AG04450 (cell line): ENCODE measurements around the gene POP7. TPM values are rescaled to one million over a fixed set of nuclear protein-coding genes. Genes with fewer than 3 reads are reported as not detected.

Experiments used
- CTCF ChIA-PET: fragments of 300-600, 350-600 bp; formaldehyde crosslinking; extraction: SDS; loops from one replicate; lab custom pipeline; 2022; ENCODE audit warnings: antibody characterized with exemption, inconsistent platforms; lab: Charles Lee
- POLR2A ChIA-PET: fragments of 350-600 bp; formaldehyde crosslinking; extraction: SDS; loops from one replicate; lab custom pipeline; 2021; ENCODE audit warnings: antibody characterized with exemption, inconsistent platforms; lab: Yijun Ruan, JAX
- DNase-seq: peaks from one replicate; pipeline ENCODE4 v3.0.0-alpha.2; 2011; ENCODE audit warnings: low read depth, low spot score
- H3K27ac ChIP-seq: one replicate; pipeline ENCODE4 v1.5.1; 2012; ENCODE audit warnings: low read depth, low read length, control low read depth
- H3K27me3 ChIP-seq: one replicate; pipeline ENCODE4 v1.6.0; 2012; ENCODE audit warnings: low read length; ENCODE audit not compliant: control insufficient read depth, insufficient read depth
- H3K4me3 ChIP-seq: 2 replicates; pipeline ENCODE4 v1.5.1; 2011; ENCODE audit warnings: mild to moderate bottlenecking, low read depth, low read length, control low read depth
- H3K9me3 ChIP-seq: 2 replicates; pipeline ENCODE4 v1.5.1; 2012; ENCODE audit warnings: low read length; ENCODE audit not compliant: control insufficient read depth, insufficient read depth
- polyA plus RNA-seq: library from polyadenylated mRNA; depleted of rRNA; stranded (reverse); fragments of >200 nt; gene quantifications from 2 replicates; pipeline ENCODE4 v1.2.3, GENCODE V29; 2011
- TF ChIP-seq, protein P1 (sequence below): IDR thresholded peaks from 2 replicates; pipeline ENCODE4 v1.5.1; 2011; ENCODE audit warnings: low read depth, low read length, control low read depth, inconsistent platforms

Gene POP7
- polyA plus RNA-seq, 1 experiment = 17.7 TPM

GRCh38 chr7:100677308-100678267 lies 28.3 kb upstream of the POP7 start:
- TF ChIP-seq, protein P1, sequence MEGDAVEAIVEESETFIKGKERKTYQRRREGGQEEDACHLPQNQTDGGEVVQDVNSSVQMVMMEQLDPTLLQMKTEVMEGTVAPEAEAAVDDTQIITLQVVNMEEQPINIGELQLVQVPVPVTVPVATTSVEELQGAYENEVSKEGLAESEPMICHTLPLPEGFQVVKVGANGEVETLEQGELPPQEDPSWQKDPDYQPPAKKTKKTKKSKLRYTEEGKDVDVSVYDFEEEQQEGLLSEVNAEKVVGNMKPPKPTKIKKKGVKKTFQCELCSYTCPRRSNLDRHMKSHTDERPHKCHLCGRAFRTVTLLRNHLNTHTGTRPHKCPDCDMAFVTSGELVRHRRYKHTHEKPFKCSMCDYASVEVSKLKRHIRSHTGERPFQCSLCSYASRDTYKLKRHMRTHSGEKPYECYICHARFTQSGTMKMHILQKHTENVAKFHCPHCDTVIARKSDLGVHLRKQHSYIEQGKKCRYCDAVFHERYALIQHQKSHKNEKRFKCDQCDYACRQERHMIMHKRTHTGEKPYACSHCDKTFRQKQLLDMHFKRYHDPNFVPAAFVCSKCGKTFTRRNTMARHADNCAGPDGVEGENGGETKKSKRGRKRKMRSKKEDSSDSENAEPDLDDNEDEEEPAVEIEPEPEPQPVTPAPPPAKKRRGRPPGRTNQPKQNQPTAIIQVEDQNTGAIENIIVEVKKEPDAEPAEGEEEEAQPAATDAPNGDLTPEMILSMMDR = no peak
- ChIA-PET POLR2A (interaction anchor here (0.7 to 1.0 kb wide), 2 partner anchors 12 to 91 kb away, joined by 3 to 4 read pairs; partner anchors contain the start of gene FBXO24), CTCF (interaction anchor here (0.7 to 3.7 kb wide), 4 partner anchors 12 to 117 kb away, joined by 3 to 34 read pairs (median 3); partner anchors contain the start of genes FBXO24 and LRCH4)
- Histone ChIP-seq H3K27me3 (no peaks in the 10 kb centered on the region), H3K27ac (no peak overlapping the region), H3K9me3 (no peaks in the 10 kb centered on the region; the same call in 1 of the 2 replicates), H3K4me3 (no peak overlapping the region)
- no peak for DNase-seq

- Histone ChIP-seq H3K27me3 (no peaks in the 10 kb centered on the region), H3K4me3 (no peak overlapping the region), H3K27ac (no peak overlapping the region), H3K9me3 (no peaks in the 10 kb centered on the region; the same call in 1 of the 2 replicates)
- no peak for DNase-seq
- CTCF ChIA-PET = interaction anchor here (3.7 kb wide), 1 partner anchor 13 kb away, joined by 34 read pairs; no protein-coding TSS in a partner anchor
- TF ChIP-seq, protein P1 = no peak
- POLR2A ChIA-PET = interaction anchor here (0.7 kb wide), 1 partner anchor 92 kb away, joined by 3 read pairs; the partner anchor contains the start of gene FBXO24
Measured at GRCh38 chr7:100678291-100678984, 27.5 kb upstream of the POP7 start.

DNA sequence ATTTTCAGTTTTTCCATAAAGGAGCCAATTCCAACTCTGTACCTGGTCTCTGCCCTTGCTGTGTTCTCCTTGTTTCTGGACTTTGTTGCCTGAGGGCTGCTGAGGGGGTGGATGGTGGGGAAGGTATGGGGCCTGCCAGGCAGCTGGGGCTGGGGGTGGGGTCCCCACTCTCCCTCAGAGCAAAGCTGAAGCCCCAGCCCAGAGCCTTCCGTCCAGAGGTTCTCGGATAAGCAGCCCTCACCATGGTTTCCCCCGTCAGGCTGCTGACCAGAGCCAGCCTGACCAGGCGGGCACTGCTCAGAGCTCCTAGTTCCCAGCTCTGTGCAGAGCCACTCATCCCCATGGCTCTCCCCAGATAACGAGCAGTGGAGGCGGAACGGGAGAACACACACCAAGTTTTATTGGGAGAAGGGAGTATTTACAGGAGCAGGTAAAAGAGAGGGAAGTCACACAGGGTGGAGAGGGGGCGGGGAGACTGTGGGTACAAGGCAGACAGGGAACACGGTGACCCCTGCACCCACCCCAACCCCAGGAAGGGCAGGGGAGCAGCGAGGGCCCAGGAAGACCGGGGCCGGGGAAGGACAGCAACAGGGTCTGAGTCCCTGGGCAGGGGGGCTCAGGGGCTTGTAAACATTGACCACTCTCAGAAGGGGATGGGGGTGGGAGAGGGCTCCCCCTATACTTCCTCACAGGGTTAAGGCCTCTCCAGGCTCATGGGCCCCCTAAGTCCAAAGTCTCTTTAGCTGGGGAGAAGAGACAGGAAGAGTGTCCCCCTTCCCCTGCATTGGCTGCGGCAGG lies 26.6 kb upstream of the POP7 start:
- ChIA-PET CTCF (interaction anchor here (3.7 kb wide), 1 partner anchor 12 kb away, joined by 34 read pairs; no protein-coding TSS in a partner anchor), POLR2A (interaction anchor here (0.8 to 1.4 kb wide), 2 partner anchors 10 to 93 kb away, joined by 3 to 4 read pairs; partner anchors contain the start of genes FBXO24 and LRCH4)
- Histone ChIP-seq H3K27ac (no peak overlapping the region), H3K4me3 (no peak overlapping the region), H3K9me3 (no peaks in the 10 kb centered on the region; the same call in 1 of the 2 replicates), H3K27me3 (no peaks in the 10 kb centered on the region)
- TF ChIP-seq, protein P1 = no peak
- no peak for DNase-seq

- POLR2A ChIA-PET = interaction anchor here (0.7 to 1.4 kb wide), 6 partner anchors 9 to 404 kb away, joined by 3 to 16 read pairs (median 4); partner anchors contain the start of genes FBXO24, LRCH4 and MOSPD3
- H3K27me3 ChIP-seq = no peaks in the 10 kb centered on the region
- no peak overlapping the region for H3K4me3 ChIP-seq
- DNase-seq = no peak
- CTCF ChIA-PET = interaction anchor here (1.1 to 4.0 kb wide), 2 partner anchors 12 to 172 kb away, joined by 4 to 32 read pairs; partner anchors contain the start of gene SLC12A9
- H3K27ac ChIP-seq = no peak overlapping the region
- TF ChIP-seq, protein P1 = no peak
- no peaks in the 10 kb centered on the region; the same call in 1 of the 2 replicates for H3K9me3 ChIP-seq
Measured at GRCh38 chr7:100679927-100680575, 25.9 kb upstream of the POP7 start.
